Eye (tissue), 1 donor: ENCODE data around the gene PCNA.
"Not testable (repeated sequence)": the region's sequence is repeated elsewhere in the genome, so short reads cannot be mapped to it uniquely, and the experiment has no call there.

Experiments used
- DNase-seq: peaks from one replicate; pipeline ENCODE4 v3.0.0-alpha.2; 2015

PCNA gene

DNA sequence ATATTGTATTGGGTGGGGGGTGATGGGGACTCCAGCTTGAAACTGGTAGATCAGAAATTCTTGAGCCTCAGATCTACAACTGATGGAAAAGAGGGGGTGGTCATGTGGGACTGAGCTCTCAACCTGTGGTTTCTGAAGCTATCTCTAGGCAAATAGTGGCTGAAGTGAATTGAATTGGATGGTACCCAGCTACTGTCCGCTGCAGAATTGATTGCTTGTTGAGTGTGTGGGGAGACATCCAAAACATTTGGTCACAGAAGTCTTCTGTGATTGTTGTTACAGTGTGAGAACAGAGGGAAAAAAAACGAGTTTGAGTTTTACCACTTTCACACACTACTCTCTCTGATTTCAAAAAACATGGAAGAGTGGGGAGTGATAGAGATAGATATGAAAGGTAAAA is 21.9 kb upstream of the PCNA start:
- no peak for DNase-seq

- DNase-seq = no peak
Observed at GRCh38 chr20:5140195-5140594, 20.4 kb upstream of the PCNA start.

DNA sequence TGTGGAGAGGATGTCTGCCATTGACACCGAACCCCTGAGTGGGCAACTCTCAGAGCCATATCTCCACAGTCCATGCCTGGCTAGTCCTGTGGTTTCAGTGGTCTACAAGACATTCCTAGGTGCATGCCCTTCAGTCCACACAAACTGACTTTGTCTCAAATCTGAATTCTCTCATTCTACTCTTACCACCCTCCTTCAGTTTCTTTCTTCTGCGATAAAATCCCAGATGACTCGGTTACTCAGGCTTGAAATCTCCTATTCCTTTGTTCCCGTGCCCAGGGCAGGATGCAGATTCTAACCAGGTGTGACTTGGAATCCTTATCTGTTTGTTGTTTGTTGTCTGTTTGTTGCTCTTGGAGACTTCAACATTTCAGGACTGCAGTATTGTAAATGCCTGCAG is 16.3 kb upstream of the PCNA start:
- DNase-seq = no peak

DNA sequence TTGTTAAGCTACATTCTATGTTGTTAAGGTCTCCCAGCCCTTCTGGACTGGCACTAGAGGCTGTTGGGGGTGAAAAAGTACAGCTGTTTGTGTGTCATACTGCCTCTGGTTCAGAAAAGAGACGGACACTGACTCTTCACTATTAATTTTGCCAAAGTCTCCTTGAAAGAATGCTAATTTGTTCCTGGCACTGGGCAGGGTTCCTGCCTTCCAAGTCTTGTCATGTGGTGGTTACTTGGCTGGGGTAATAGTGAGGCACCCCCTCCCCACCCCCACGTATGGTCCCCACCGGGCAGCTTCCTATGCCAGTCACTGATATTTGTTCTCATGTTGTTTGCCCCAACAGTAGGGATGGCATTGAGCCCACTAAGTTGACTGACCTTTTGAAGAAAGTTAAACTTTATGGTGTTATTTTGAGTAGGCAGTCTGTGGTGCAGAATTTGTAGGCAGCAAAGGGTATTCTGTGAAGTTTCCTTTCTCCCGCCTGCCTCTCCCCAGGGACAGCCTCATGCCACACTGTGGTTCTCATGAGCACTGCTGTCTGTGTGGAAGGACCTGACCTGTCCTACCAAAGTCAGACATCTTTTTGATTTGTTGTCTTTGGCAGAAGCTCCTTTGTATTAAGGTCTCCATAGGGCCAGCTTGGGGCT is 15.7 kb upstream of the PCNA start:
- no peak for DNase-seq

GRCh38 chr20:5133998-5134397 is 14.2 kb upstream of the PCNA start:
- no peak for DNase-seq

- DNase-seq = no peak
Observed at GRCh38 chr20:5131502-5131901, 11.7 kb upstream of the PCNA start.

DNA sequence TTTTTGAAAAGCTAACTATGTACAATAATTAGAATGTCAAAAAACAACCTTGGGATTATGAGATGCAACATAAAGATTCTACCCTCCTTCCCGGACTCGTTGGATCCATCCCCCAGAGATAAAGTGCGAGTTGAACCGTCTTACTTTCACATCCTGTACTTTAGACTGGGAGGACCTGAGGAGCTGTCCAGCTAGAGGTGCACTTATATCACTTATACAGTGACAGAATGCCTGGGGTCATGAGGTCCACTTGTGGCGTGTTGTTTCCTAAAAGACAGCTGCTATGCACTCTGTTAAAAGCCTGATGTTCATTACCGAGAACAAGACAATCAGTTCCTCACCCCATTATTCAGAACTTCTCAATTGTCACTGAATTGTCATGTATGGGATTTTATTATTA is 9.1 kb upstream of the PCNA start:
- no peak for DNase-seq

DNA sequence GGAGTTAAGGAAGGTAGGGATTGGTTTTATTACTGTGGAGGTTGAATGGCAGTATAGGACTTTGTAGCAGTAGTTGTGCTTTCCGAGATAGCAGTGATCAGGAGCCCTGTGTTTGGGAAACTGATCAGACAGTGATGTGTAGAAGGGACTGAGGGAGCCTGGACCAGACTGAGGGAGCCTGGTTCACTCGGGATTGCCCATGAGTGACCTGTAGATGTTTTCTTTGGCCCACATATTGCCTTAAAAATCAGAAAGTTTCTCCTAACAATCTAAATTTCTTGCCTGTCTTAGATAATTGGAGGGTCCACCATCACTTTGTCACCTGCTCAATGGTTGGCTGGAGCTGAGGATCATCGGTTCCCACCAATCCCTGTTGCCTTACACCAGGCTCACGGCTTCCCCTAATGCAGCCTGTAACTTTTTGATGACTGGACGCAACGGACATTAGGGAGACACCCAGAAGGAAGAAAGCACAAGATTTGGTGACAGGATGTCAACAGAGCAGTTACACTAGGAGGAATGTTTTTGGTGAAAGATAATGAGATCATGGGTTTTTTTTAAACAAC is 8.2 kb upstream of the PCNA start:
- DNase-seq = peak; percentile 34

- peak; percentile 85 for DNase-seq
Observed at GRCh38 chr20:5127204-5127858, 7.6 kb upstream of the PCNA start.

- DNase-seq = peak; percentile 99
Observed at GRCh38 chr20:5126512-5127203, 6.9 kb upstream of the PCNA start, which contains the start of gene CDS2. TSS of gene CDS2 (plus strand) at chr20:5127008. CDS start at chr20:5127093, 85 bp downstream.

DNA sequence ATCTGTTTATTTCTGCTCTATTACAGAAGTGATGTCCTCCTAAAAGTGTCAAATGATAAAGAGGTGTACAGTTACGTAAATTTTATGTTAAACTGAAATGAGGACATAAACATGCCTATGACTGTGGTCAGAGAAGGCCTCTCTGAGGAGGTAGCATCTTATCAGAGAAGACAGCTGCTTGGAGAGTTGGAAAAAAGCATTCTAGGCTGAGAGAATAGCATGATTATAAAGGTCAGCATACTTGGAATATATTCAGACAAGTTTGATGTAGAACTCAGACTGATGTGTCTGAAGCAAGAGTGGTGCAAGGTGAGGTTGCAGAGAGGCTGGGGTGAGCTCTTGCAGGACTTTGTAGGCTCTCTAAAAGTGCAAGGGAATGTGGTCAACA is 3.1 kb upstream of the PCNA start:
- no peak for DNase-seq

DNA sequence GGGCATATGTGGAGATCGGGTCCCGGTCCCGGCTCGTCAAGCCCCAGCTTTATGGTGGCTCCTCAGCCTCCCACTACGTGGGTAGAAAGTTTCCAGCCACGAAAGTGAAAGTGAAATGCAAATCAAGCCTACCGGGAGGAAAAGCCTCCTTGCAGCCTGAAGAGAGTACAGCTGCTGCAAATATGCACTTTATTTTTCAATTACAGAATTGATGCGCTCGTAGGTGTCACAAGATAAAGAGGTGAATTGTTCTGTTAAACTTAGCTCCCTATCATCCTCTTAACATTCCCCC is 373 bp upstream of the PCNA start:
- no peak for DNase-seq

DNA sequence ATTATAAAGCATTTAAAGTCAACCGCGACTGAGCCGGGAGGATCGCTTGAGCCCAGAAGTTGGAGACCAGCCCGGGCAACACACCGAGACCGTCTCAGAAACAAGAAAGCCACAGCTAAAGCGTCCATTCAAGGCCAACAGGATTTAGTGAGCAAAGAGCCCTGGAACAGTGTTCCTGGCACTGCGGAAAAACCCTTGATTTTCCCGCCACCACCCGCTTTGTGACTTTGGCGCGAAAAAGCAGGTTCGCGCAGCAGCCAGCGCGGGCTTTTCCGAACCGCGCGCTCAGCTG is 669 bp downstream of the PCNA start:
- DNase-seq = no peak

GRCh38 chr20:5118220-5119142 is 1.3 kb downstream of the PCNA start:
- peak; percentile 41 for DNase-seq

DNA sequence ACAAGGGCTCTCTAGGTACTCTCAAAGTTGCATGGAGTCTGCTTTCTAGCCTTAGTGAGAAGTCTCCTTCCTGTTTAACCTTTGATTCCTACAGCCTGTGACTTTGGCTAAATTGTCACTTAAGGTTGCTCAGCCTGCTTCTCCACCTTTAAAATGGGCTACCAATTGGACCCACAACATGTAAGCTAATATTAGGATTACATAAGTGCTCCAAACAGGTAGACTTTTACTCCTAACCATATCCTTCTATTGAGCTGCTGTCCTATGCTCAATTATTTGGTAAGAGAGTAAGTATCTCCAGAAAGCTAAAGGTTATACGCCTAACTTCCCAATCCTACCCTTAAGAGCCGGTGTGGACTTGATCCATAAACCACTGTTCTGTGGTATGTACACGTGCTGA is 2.9 kb downstream of the PCNA start:
- DNase-seq = no peak

DNA sequence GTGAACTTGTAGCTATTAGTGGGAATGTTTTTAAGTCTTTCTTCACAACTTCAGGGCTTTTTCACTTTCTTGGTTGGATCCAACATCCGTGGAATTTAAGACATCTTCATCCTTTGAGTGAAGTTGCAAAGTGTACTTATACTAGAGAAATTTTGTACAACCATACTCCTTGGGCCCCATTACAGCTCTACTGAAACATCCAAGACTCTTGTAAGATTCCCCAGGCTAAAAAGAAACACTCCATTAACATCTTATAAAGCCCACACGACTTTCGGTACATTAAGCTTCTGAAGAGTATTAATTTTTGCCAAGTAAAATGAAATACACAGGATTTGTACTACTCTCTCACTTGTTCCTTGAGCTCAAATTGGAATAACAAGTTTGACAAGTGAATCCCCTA is 5.4 kb downstream of the PCNA start:
- no peak for DNase-seq

GRCh38 chr20:5113615-5113986 is 6.2 kb downstream of the PCNA start:
- no peak for DNase-seq

GRCh38 chr20:5109276-5109675 is 10.5 kb downstream of the PCNA start:
- DNase-seq = no peak

GRCh38 chr20:5104479-5104878 is 15.3 kb downstream of the PCNA start:
- DNase-seq = no peak

DNA sequence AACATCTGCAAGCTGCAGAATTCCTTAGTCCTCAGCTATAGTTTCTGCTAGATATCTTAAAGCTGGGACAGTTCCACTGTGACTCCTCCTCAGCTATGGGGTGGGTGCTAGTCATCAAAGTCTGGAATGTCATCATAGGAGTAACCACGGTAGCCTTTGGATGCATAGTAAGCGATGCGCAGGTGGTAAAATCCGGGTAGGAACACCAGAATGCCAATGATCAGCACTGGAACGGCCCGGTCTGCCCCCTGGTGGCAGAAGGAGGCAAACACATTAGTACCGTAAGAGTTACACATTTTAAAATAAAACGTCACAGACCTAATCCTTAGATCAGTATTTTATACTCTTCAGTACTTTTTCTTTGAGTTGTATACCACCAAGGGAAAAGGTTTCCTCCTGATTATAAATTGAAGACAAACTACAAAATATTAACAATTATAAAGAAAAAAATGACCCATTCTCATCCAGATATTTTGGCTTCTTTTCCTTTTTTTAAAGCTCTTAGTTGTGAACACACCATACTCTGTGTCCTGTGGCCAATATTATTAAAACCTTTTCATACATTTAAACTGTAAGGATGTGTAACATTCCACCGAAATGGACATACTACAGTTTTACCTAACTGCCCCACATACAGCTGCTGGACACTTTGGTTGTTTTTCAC is 18.9 kb downstream of the PCNA start:
- DNase-seq = peak; percentile 79

DNA sequence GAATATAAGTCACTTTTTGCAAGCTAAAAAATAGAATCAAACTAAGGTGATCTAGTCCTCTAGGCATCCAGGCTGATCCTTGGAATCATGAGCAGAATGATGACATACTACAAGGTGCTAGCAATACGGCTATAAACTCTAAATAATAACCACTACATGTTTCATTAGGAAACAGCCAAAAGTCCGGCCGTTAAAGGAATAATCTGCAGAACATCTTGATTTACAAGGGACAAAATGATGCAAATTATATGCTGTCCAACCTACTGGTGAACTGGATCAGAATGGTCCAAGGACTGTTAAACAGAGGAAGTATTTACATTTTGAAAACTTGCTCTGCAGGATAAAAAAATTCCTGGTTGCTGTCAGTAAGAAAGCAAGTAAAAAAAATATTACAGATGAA is 19.8 kb downstream of the PCNA start:
- not testable (repeated sequence) for DNase-seq

- not testable (repeated sequence) for DNase-seq
Observed at GRCh38 chr20:5099009-5099408, 20.7 kb downstream of the PCNA start.

DNA sequence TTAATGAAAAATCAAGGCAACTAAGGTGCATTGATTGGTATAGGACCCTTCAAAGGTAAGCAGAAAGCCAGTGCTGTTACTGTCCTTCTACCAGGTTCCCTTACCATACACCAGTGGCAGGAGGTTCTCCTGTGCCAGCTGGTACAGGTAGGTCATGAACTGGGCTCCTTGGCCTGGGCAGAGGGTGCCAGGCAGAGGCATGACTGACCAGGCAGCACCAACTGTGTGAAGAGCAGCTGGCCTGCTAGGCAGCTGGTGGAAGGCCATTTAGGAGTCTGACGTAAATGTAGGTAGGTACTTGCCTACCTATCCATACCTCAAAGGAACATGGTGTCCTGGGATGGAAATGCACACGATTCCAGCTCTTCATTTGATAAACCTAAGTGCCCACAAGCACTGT is 23.3 kb downstream of the PCNA start:
- DNase-seq = no peak
